GM19324 (cell line): ENCODE measurements around the gene CPSF3.
"Not testable (repeated sequence)": the region's sequence is repeated elsewhere in the genome, so short reads cannot be mapped to it uniquely, and the experiment has no call there.

Experiments used
- ATAC-seq: cut with Tn5 transposase; IDR thresholded peaks from one replicate; pipeline ENCODE4 v1.9.1; 2021; ENCODE audit warnings: mild to moderate bottlenecking, moderate library complexity; ENCODE audit not compliant: unreplicated experiment, low FRiP score

Gene CPSF3

DNA sequence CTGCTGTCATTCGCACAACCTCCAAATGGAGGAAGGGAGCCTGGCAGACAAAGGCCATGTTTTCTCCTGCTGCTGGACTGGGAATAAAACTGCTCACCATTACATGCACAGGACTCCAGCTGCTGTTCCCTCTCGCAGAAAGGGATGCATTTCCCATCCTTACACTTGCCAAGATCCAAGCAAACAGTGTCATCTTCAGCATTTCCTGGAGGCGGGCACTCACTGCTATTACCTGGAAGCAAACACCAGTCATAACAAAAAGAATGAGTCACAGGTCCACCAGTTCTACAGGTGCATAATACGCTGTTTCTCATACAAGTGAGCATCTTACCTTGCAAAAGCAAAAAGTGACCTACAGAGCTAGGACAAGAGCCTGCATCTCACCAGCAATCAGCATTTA is 73.6 kb downstream of the CPSF3 start:
- no peak for ATAC-seq

DNA sequence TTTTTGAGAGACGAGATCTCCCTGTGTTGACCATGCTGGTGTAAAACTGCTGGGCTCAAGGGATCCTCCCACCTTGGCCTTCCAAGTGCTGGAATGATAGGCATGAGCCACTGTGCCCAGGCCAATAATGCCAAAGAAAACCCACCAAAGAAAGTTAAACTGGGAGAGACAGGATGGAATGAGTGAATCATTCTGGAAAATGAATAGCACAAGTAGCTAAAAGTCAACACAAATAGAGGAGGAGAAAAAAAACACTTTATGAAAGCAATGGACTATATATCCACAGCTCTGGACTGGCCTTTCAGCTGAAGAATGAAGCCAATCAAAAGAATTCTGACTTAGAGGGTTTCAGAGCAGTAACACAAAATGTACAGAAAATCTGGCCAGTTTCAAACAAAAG is 74.8 kb downstream of the CPSF3 start:
- ATAC-seq: no peak

DNA sequence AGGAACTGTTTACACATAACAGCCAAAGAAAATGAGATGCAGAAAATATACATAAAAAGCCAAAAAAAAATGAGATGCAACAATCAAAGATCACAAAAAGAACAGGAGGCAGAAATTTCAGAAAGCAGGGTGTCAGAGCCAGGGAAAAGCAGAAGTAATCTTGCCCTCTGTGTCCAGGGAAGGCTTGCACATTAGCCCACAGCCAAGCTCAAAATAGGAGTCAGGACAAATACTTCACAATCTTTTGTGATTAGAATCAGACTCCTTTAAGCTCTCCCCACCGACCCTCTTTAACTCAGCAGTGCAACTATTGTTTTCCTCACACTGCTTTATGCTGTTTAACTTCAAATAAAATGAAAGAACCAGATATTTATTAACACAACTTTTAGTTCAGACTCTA is 85.5 kb downstream of the CPSF3 start:
- ATAC-seq: no peak

DNA sequence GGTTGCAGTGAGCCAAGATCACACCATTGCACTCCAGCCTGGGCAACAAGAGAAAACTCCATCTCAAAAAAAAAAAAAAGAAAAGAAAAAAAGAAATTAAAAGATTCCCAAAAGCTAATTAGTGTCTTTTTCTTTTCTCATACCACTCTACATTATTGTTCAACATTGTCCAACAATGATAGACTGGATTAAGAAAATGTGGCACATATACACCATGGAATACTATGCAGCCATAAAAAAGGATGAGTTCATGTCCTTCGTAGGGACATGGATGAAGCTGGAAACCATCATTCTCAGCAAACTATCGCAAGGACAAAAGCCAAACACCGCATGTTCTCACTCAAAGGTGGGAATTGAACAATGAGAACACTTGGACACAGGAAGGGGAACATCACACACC is 90.5 kb downstream of the CPSF3 start:
- not testable (repeated sequence) for ATAC-seq

DNA sequence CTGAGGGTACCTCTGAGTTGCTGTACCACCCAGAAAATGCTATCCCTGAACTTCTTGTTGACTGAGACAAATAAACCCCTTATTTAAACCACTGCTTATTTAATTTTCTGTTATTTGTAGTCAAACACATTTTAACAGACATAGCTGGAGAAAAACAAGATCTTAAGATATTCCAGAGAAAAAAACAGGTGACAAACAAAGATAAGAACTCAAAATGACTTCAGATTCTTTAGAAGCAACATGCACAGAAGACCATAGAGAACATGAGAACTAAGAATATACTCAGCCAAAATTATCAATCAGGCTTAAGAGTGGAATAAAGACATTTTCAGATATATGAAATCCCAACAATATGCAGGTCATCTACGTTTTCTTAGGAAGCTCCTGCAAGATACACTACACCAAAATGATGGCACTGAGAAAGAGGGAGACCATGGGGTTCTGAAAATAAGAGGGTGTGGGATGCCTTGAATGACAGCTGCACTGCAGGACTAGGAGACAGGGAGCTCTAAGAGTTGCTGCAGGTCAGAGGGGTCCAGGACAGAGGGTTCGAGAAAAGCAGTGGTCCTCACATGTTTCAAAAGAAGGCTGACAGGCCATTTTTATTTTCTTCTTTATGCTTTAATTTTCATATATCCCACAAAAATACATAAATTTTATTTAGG is 93.8 kb downstream of the CPSF3 start:
- ATAC-seq: no peak

DNA sequence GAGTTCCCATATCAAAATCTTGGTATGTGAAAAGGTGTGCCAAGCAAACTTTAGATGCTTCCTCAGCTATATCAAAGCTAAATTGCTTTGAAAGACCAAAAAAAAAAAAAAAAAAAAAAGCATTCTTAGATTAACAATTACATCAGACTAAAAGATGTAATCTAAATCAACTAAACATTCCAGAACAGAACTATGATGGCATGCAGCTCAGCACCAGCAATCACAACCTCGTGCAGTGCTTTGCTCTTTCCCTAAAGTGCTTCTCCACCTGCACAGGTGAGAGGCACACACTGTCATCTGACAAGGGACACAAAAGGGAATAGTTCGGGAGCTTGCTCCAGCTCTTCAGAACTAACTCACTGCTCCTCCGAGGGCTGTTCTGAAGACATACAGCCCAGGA is 94.7 kb downstream of the CPSF3 start:
- no peak for ATAC-seq

DNA sequence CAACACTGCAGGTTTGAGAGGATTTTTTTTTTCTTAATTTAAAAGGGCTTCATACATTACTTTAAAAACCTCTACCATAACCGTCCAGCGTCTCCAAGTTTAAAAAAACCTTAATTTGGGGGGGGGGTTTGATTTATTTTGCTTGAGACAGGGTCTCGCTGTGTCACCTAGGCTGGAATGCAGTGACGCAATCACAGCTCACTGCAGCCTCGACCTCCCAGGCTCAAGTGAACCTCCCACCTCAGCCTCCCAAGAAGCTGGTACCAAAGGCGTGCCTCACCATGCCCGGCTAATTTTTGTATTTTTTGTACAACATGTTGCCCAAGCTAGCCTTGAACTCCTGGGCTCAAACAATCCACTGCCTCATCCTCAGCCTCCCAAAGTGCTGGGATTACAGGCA is 95.3 kb downstream of the CPSF3 start:
- ATAC-seq: no peak

DNA sequence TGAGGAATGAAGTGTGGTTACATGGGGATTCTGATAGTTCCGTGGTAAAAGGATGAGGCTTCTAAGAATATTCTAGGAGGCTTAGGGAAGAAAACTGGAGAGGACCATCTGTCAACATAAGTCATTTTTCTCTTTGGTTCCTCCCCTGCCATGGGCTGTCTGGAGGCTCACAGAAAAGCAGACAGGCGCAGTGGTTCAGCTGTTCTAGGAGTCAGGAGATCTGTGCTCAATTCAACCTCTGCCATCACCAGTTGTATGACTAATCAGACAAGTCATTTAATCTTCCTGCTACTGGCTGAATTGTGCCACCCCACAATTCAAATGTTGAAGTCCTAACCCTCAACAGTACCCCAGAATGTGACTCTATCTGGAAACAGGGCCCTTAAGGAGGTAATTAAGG is 95.8 kb downstream of the CPSF3 start:
- ATAC-seq: no peak
